Caco-2 (cell line): ENCODE measurements around the gene NSMF. TPM values are rescaled to one million over a fixed set of nuclear protein-coding genes. Genes with fewer than 3 reads are reported as not detected.

Experiments used
- BruUV-seq: library from RNA; stranded (reverse); fragments of 400-500 nt; replicated peaks from 2 replicates; lab custom pipeline; 2021; lab: Mats Ljungman, UMichigan
- CTCF ChIA-PET: fragments of 300-600 bp; sonication (Branson Sonifier 250); formaldehyde crosslinking; loops from one replicate; lab custom pipeline; 2022; ENCODE audit warnings: antibody characterized with exemption; lab: Charles Lee
- POLR2A ChIA-PET: fragments of 300-600 bp; sonication (Branson Sonifier 250); formaldehyde crosslinking; loops from one replicate; lab custom pipeline; 2022; ENCODE audit warnings: antibody characterized with exemption; lab: Charles Lee
- DNase-seq, 2 experiments: peaks; one replicate each; pipeline versions ENCODE4 v3.0.0 to v3.0.0-alpha.2; 2020 to 2022
- H3K27me3 ChIP-seq: replicated peaks from 2 replicates; pipeline ENCODE4 v1.6.0; 2011; ENCODE audit warnings: low read length; ENCODE audit not compliant: control insufficient read depth, insufficient read depth
- H3K36me3 ChIP-seq: 2 replicates; pipeline ENCODE4 v1.5.1; 2011; ENCODE audit warnings: low read length; ENCODE audit not compliant: control insufficient read depth, insufficient read depth
- H3K4me1 ChIP-seq: fragments of 250-450 bp; sonication (Bioruptor Pico); 2 replicates; pipeline ENCODE4 v1.5.1; 2020; ENCODE audit warnings: mild to moderate bottlenecking
- H3K4me3 ChIP-seq: 2 replicates; pipeline ENCODE4 v1.5.1; 2011; ENCODE audit warnings: low read depth, mild to moderate bottlenecking, control low read depth, low read length
- H3K9me3 ChIP-seq: fragments of 250-450 bp; sonication (Bioruptor Pico); 2 replicates; pipeline ENCODE4 v1.5.1; 2020; ENCODE audit warnings: mild to moderate bottlenecking, moderate library complexity
- H3K27ac Mint-ChIP-seq: one replicate; pipeline ENCODE4 v1.8.0; 2022; ENCODE audit warnings: mixed read lengths; ENCODE audit not compliant: unreplicated experiment
- H3K27me3 Mint-ChIP-seq: one replicate; pipeline ENCODE4 v1.8.0; 2022; ENCODE audit warnings: mixed read lengths; ENCODE audit not compliant: insufficient read depth, unreplicated experiment
- H3K36me3 Mint-ChIP-seq: one replicate; pipeline ENCODE4 v1.8.0; 2022; ENCODE audit warnings: mild to moderate bottlenecking, mixed read lengths; ENCODE audit not compliant: insufficient read depth, unreplicated experiment
- H3K4me1 Mint-ChIP-seq: one replicate; pipeline ENCODE4 v1.8.0; 2022; ENCODE audit warnings: low read depth, mixed read lengths; ENCODE audit not compliant: unreplicated experiment
- H3K4me3 Mint-ChIP-seq: one replicate; pipeline ENCODE4 v1.8.0; 2022; ENCODE audit warnings: mild to moderate bottlenecking, moderate library complexity, mixed read lengths; ENCODE audit not compliant: unreplicated experiment
- H3K9me3 Mint-ChIP-seq: one replicate; pipeline ENCODE4 v1.8.0; 2022; ENCODE audit warnings: mixed read lengths; ENCODE audit not compliant: unreplicated experiment
- intact Hi-C: fragments of 100-400 bp; cut with micrococcal nuclease; formaldehyde crosslinking; loops from one replicate; pipeline ENCODE4 v1.10.0; 2022; ENCODE audit not compliant: unreplicated experiment
- total RNA-seq: library from RNA; stranded (reverse); gene quantifications from 2 replicates; pipeline ENCODE4 v1.2.3, GENCODE V29; 2022
- TF ChIP-seq, protein P1 (sequence below), 2 experiments: fragments of 200-600 bp in 1 of 2; IDR thresholded peaks; 1 replicate in 1 of 2; 2 replicates in 1 of 2; pipeline versions ENCODE4 v1.5.1 to v1.8.0; 2011 to 2022; ENCODE audit warnings: antibody characterized with exemption in 1 of 2, control low read depth in 1 of 2, inconsistent platforms in 1 of 2, low read depth in 1 of 2, low read length in 1 of 2, mild to moderate bottlenecking in 1 of 2, moderate library complexity in 1 of 2; ENCODE audit not compliant: insufficient read depth in 1 of 2, severe bottlenecking in 1 of 2, unreplicated experiment in 1 of 2

NSMF gene
- total RNA-seq, 1 experiment from 2014 or later: 67.6 TPM

- H3K4me1 ChIP-seq: peaks cover 16% of the 10 kb centered on the region
- Mint-ChIP-seq H3K4me3 (peak overlapping the region; percentile 78), H3K9me3 (no peaks in the 10 kb centered on the region), H3K27ac (peak overlapping the region; percentile 58), H3K4me1 (peaks cover 6% of the 10 kb centered on the region), H3K27me3 (no peaks in the 10 kb centered on the region), H3K36me3 (no peaks in the 10 kb centered on the region)
- no peak for DNase-seq
- POLR2A ChIA-PET: interaction anchor here (1.4 to 1.5 kb wide), 3 partner anchors 37 to 167 kb away, joined by 7 to 11 read pairs (median 8); partner anchors contain the start of genes NELFB, NRARP and NSMF
- TSS peak; percentile 66 for BruUV-seq
- CTCF ChIA-PET: interaction anchor here (0.6 to 2.4 kb wide), 5 partner anchors 15 to 120 kb away, joined by 3 to 26 read pairs (median 12); partner anchors contain the start of gene NRARP
- H3K9me3 ChIP-seq: no peaks in the 10 kb centered on the region
- intact Hi-C loops: loop anchor here (5.0 kb wide), 1 partner anchor 120 kb away; the partner anchor contains the start of gene NRARP
- TF ChIP-seq, protein P1, sequence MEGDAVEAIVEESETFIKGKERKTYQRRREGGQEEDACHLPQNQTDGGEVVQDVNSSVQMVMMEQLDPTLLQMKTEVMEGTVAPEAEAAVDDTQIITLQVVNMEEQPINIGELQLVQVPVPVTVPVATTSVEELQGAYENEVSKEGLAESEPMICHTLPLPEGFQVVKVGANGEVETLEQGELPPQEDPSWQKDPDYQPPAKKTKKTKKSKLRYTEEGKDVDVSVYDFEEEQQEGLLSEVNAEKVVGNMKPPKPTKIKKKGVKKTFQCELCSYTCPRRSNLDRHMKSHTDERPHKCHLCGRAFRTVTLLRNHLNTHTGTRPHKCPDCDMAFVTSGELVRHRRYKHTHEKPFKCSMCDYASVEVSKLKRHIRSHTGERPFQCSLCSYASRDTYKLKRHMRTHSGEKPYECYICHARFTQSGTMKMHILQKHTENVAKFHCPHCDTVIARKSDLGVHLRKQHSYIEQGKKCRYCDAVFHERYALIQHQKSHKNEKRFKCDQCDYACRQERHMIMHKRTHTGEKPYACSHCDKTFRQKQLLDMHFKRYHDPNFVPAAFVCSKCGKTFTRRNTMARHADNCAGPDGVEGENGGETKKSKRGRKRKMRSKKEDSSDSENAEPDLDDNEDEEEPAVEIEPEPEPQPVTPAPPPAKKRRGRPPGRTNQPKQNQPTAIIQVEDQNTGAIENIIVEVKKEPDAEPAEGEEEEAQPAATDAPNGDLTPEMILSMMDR (IDR thresholded peaks at IDR 0.05; ENCODE audit: insufficient read depth in 1 of 2, low read depth in 1 of 2, low read length in 1 of 2, severe bottlenecking in 1 of 2, unreplicated experiment in 1 of 2): no peak
- no peaks in the 10 kb centered on the region for H3K36me3 ChIP-seq
- peak overlapping the region; percentile 73 for H3K4me3 ChIP-seq
- H3K27me3 ChIP-seq: no peaks in the 10 kb centered on the region
Measured at GRCh38 chr9:137421838-137422603, 37.1 kb downstream of the NSMF start.

DNA sequence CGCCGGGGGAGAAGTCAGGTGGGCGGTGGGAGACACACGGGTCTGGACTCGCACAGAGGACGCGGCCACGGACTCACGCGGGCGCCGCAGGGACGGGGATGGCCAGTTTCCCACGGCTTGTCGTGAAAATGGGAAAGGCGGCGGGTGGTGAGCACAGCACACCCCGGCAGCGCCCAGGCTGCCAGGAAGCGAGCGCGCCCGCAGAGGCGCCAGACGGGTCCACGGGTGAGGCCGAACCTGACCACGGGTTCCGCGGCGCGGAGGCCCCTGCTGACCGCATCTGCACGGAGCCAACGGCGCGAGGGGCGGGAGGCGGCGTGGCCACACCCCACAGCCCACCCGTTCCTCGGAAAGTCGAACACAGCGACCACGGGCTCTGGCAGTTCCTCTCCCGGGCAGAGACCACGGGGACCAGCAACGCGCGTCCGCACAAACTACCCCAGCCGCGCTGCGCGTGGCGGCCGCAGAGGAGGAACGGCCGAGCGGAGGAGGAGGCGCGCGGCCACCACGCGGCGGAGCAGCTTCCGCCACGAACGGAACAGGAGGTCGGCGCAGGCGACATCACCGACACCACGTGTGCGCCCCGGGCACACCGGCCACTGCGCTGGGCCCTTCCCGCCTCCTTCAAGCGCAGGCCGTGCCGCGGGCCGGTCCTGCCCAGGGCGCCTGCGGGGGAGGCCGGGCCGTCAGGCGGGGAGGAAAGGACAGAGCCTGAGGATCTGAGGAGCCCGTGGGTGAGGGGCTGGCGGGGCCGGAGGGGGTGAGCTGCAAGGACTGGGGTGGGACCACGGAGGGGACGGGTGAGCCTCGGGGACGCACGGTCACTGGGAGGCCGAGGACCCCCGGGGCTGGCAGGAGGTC lies 41.7 kb downstream of the NSMF start:
- BruUV-seq: no TSS peak
- H3K4me3 ChIP-seq: no peak overlapping the region
- no peaks in the 10 kb centered on the region for H3K9me3 ChIP-seq
- no peak for DNase-seq
- H3K4me1 Mint-ChIP-seq: no peaks in the 10 kb centered on the region
- H3K27me3 Mint-ChIP-seq: no peaks in the 10 kb centered on the region
- H3K4me1 ChIP-seq: no peaks in the 10 kb centered on the region
- POLR2A ChIA-PET: interaction anchor here (0.7 kb wide), 1 partner anchor 290 kb away, joined by 3 read pairs; no protein-coding TSS in a partner anchor
- H3K4me3 Mint-ChIP-seq: no peak overlapping the region
- intact Hi-C loops: no loop called here
- H3K27ac Mint-ChIP-seq: no peak overlapping the region
- CTCF ChIA-PET: interaction anchor here (0.6 kb wide), 1 partner anchor 116 kb away, joined by 6 read pairs; the partner anchor contains the start of gene NRARP
- no peaks in the 10 kb centered on the region for H3K36me3 ChIP-seq
- no peaks in the 10 kb centered on the region for H3K9me3 Mint-ChIP-seq
- TF ChIP-seq, protein P1 (IDR thresholded peaks at IDR 0.05; ENCODE audit: insufficient read depth in 1 of 2, low read depth in 1 of 2, low read length in 1 of 2, severe bottlenecking in 1 of 2, unreplicated experiment in 1 of 2): no peak
- no peaks in the 10 kb centered on the region for H3K27me3 ChIP-seq
- H3K36me3 Mint-ChIP-seq: peaks cover 11% of the 10 kb centered on the region
